Myocyte (in vitro differentiated cells): ENCODE data around the gene ICOSLG. TPM values are rescaled to one million over a fixed set of nuclear protein-coding genes. Genes with fewer than 3 reads are reported as not detected.
"Not testable (repeated sequence)": the region's sequence is repeated elsewhere in the genome, so short reads cannot be mapped to it uniquely, and the experiment has no call there.

ENCODE experiments used
- DNase-seq: peaks from one replicate; pipeline ENCODE4 v3.0.0-alpha.2; 2012; ENCODE audit warnings: low read depth
- total RNA-seq: library from RNA; depleted of rRNA; stranded (reverse); fragments of >200 nt; gene quantifications from 2 replicates; pipeline ENCODE4 v1.2.3, GENCODE V29; 2014

ICOSLG gene
- total RNA-seq, 1 donor from 2014 or later, result 4.1 TPM

GRCh38 chr21:44184862-44185261, 55.9 kb downstream of the ICOSLG start:
- not testable (repeated sequence) for DNase-seq

- not testable (repeated sequence) for DNase-seq
These were observed 58.5 kb downstream of the ICOSLG start for GRCh38 chr21:44182202-44182601.

DNA sequence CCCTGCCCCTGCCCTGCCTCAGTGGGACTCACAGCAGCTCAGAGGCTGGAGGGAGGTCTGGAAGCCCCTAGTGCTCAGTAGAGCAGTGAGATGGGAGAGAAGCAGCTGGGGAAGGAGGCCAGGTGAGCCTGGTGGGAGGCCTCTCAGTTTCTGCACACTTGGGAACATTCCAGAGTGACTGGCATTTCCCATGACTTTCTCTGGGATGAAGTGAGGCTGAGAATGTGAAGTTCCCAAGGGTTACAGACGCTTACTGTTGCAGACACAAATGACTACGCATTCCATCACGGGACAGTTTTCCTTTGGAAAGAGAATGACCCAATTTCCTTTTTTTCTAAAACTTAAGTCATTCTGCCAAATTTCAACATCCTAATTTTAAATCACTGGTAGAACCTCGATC, 59.2 kb downstream of the ICOSLG start:
- DNase-seq, result not testable (repeated sequence)

DNA sequence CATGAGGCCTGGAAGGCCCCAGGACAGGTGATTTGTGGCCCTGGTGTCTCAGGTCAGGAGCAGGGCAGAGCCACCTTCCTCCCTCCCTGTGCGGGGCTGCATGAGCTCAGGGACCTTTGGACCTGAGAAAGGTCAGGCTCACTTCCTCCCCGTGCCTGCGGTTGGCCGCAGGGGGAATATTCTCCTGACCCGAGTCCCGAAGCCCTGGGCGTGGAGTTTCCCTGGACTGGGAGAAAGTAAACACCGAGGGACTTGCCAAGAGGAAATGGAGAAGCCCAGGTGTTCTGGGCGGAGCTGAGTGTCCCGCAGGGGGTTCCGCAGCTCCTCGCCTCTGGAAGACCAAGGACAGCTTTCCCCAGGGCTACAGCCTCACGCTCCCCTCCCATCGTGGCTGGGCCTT, 64.6 kb downstream of the ICOSLG start:
- not testable (repeated sequence) for DNase-seq

DNA sequence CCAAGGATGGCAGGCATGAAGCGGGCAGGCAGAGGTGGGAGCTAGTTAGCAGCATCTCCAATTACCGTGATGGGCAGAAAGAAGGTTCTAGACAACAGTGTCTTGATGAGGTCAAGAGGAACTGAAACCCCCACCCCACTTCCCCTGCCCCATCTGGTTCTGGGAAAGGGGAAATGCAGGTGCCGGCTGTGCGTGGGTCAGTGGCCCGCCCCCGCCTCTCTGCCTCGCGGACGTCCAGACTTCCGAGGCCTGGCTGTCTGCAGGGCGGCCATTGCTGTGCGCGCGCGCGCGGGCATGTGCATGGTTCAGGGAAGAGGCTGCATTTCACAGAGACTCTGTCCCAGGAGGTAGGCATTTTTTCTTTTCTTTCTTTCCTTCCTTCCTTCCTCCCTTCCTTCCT, 65.6 kb downstream of the ICOSLG start:
- not testable (repeated sequence) for DNase-seq

Other genes starting within 250 kb of the ICOSLG start
- gene TRAPPC10, start 228.6 kb downstream of the ICOSLG start, total RNA-seq, result 22.1 and 22.4 TPM in 2 replicates
- 22.6 and 28.4 TPM in 2 replicates for gene PWP2, start 133.5 kb downstream of the ICOSLG start, total RNA-seq
- 78.4 and 90.2 TPM in 2 replicates for gene GATD3, start 107.3 kb downstream of the ICOSLG start, total RNA-seq
- gene DNMT3L, start 21.0 kb upstream of the ICOSLG start, total RNA-seq, result not detected in 2 replicates
- 9.7 and 21.4 TPM in 2 replicates for gene AIRE, start 44.9 kb upstream of the ICOSLG start, total RNA-seq
- gene PFKL, start 59.1 kb upstream of the ICOSLG start, total RNA-seq, result 186 and 244 TPM in 2 replicates
- gene CFAP410, start 98.4 kb upstream of the ICOSLG start, total RNA-seq, result 28.1 and 38.0 TPM in 2 replicates
- not detected in 2 replicates for gene TRPM2, start 112.7 kb upstream of the ICOSLG start, total RNA-seq
- gene LRRC3, start 214.6 kb upstream of the ICOSLG start, total RNA-seq, result not detected in 2 replicates